Endodermal cell (in vitro differentiated cells): ENCODE results near the gene CTIF. TPM values are rescaled to one million over a fixed set of nuclear protein-coding genes. Genes with fewer than 3 reads are reported as not detected.
A peak's percentile ranks its signal among the peaks of the same experiment; 100 is the strongest.

Experiments
- DNase-seq: peaks from one replicate; pipeline ENCODE4 v3.0.0-alpha.2; 2017
- H3K27ac ChIP-seq: 2 replicates; pipeline ENCODE4 v1.5.1; 2013; ENCODE audit warnings: mild to moderate bottlenecking, low read depth, low read length, moderate library complexity
- H3K27me3 ChIP-seq: 2 replicates; pipeline ENCODE4 v1.6.1; 2013; ENCODE audit warnings: mild to moderate bottlenecking, low read length, moderate library complexity; ENCODE audit not compliant: insufficient read depth, control insufficient read depth, poor library complexity, severe bottlenecking
- H3K36me3 ChIP-seq: 2 replicates; pipeline ENCODE4 v1.7.0; 2013; ENCODE audit warnings: mild to moderate bottlenecking, low read length, moderate library complexity; ENCODE audit not compliant: control insufficient read depth, insufficient read depth
- H3K4me1 ChIP-seq: one replicate; pipeline ENCODE4 v1.7.0; 2013; ENCODE audit warnings: low read length; ENCODE audit not compliant: control insufficient read depth, insufficient read depth
- H3K4me3 ChIP-seq: 2 replicates; pipeline ENCODE4 v1.5.1; 2013; ENCODE audit warnings: mild to moderate bottlenecking, low read length, moderate library complexity
- H3K9ac ChIP-seq: 2 replicates; pipeline ENCODE4 v1.6.1; 2013; ENCODE audit warnings: mild to moderate bottlenecking, low read length, moderate library complexity; ENCODE audit not compliant: poor library complexity, severe bottlenecking; ENCODE audit errors: extremely low read depth
- H3K9me3 ChIP-seq: 2 replicates; pipeline ENCODE4 v1.6.1; 2013; ENCODE audit warnings: mild to moderate bottlenecking, low read length, moderate library complexity; ENCODE audit not compliant: control insufficient read depth
- H3K27ac Mint-ChIP-seq: 2 replicates; pipeline ENCODE4 v1.8.0; 2020; ENCODE audit warnings: mixed read lengths
- H3K27me3 Mint-ChIP-seq: 2 replicates; pipeline ENCODE4 v1.8.0; 2021; ENCODE audit warnings: mild to moderate bottlenecking, mixed read lengths; ENCODE audit not compliant: insufficient read depth
- H3K36me3 Mint-ChIP-seq: 2 replicates; pipeline ENCODE4 v1.8.0; 2020; ENCODE audit warnings: low read depth, mixed read lengths
- H3K4me1 Mint-ChIP-seq: 2 replicates; pipeline ENCODE4 v1.8.0; 2020; ENCODE audit warnings: mixed read lengths
- H3K4me3 Mint-ChIP-seq: 2 replicates; pipeline ENCODE4 v1.8.0; 2020; ENCODE audit warnings: mild to moderate bottlenecking, moderate library complexity, mixed read lengths
- H3K9me3 Mint-ChIP-seq: 2 replicates; pipeline ENCODE4 v1.8.0; 2020; ENCODE audit warnings: mild to moderate bottlenecking, mixed read lengths
- WGBS, 2 experiments: methylation state at CpG; one replicate each; pipeline versions ENCODE4 v1.1.5 to v1.1.7; 2013; ENCODE audit warnings: missing lambda C conversion rate in 2 of 2, mixed read lengths in 1 of 2; ENCODE audit not compliant: insufficient coverage in 1 of 2, insufficient read length in 1 of 2; 5-methylcytosine and 5-hydroxymethylcytosine counted together
- total RNA-seq, 2 donors: library from RNA; stranded (reverse); fragmentation: NEBNext Ultra II Directional in 1 of 2; extraction: Animal tissue kit (Norgen Biotek cat#: 25700) in 1 of 2; gene quantifications; 2 replicates in 1 of 2; 3 replicates in 1 of 2; pipeline ENCODE4 v1.2.1, GENCODE V29; 2021
- TF ChIP-seq, protein P1 (sequence below): fragments of 200-600 bp; sonication (generic); conservative IDR thresholded peaks from 2 replicates; pipeline ENCODE4 v1.5.0; 2021; ENCODE audit warnings: antibody characterized with exemption, mild to moderate bottlenecking

Gene CTIF
- total RNA-seq, 2 donors from 2014 or later = 33.8 to 41.6 TPM

DNA sequence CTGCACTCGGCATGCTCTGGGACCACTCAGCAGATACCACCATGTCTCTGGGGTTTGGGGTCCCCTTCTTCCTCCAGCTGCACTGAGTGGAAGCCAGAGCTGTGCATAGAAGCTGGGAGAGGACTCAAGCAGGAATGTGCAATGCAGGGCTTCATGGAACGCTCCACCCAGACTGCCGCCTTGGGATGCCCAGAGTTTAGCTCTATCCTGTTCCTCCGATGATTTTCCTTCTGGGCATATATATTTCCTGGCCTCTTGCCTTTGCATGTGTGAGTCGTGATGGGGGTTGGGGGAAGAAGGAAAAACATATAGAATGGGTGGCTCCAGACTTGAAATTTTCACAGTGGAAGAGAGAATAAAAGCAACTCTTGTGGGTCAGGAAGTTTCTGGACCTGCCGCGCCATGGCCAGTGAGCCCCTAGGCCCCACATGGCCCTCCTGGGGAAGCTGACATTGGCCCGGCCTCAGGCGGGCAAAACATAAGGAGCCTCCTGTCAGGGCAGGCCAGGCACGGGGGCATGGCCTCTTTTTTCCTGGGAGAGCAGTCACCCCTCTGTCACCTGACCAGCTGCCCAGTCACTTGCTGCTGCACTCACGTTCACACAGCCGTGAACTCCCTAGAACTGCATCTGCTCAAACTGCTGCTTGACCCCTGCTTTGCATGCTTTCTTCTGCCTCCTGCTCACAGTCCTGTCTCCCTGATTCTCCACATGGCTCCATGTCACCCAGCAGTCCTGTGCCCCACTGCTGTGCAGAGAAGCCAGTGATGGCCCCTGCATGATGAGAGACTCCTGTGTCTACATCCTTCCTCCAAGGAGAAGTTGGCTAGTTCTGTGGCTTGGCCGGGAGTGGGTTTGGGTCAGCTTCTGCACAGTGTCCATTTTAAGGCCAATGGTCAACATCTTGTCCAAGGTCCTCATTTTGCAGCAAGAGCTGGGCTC is 197.8 kb downstream of the CTIF start:
- TF ChIP-seq, protein P1, sequence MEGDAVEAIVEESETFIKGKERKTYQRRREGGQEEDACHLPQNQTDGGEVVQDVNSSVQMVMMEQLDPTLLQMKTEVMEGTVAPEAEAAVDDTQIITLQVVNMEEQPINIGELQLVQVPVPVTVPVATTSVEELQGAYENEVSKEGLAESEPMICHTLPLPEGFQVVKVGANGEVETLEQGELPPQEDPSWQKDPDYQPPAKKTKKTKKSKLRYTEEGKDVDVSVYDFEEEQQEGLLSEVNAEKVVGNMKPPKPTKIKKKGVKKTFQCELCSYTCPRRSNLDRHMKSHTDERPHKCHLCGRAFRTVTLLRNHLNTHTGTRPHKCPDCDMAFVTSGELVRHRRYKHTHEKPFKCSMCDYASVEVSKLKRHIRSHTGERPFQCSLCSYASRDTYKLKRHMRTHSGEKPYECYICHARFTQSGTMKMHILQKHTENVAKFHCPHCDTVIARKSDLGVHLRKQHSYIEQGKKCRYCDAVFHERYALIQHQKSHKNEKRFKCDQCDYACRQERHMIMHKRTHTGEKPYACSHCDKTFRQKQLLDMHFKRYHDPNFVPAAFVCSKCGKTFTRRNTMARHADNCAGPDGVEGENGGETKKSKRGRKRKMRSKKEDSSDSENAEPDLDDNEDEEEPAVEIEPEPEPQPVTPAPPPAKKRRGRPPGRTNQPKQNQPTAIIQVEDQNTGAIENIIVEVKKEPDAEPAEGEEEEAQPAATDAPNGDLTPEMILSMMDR = no peak
- Histone ChIP-seq H3K4me3 (no peak overlapping the region), H3K9ac (no peak overlapping the region), H3K27ac (no peak overlapping the region), H3K4me1 (peaks cover 5% of the 10 kb centered on the region), H3K27me3 (no peaks in the 10 kb centered on the region), H3K9me3 (no peaks in the 10 kb centered on the region), H3K36me3 (no peaks in the 10 kb centered on the region)
- Mint-ChIP-seq H3K27me3 (no peaks in the 10 kb centered on the region), H3K27ac (peak overlapping the region; percentile 28), H3K9me3 (no peaks in the 10 kb centered on the region), H3K4me3 (no peak overlapping the region), H3K4me1 (peaks cover 21% of the 10 kb centered on the region), H3K36me3 (no peaks in the 10 kb centered on the region)
- no peak for DNase-seq
- 90 to 91% methylated on average over 7 to 13 of the region's 13 CpGs for WGBS, 2 experiments

DNA sequence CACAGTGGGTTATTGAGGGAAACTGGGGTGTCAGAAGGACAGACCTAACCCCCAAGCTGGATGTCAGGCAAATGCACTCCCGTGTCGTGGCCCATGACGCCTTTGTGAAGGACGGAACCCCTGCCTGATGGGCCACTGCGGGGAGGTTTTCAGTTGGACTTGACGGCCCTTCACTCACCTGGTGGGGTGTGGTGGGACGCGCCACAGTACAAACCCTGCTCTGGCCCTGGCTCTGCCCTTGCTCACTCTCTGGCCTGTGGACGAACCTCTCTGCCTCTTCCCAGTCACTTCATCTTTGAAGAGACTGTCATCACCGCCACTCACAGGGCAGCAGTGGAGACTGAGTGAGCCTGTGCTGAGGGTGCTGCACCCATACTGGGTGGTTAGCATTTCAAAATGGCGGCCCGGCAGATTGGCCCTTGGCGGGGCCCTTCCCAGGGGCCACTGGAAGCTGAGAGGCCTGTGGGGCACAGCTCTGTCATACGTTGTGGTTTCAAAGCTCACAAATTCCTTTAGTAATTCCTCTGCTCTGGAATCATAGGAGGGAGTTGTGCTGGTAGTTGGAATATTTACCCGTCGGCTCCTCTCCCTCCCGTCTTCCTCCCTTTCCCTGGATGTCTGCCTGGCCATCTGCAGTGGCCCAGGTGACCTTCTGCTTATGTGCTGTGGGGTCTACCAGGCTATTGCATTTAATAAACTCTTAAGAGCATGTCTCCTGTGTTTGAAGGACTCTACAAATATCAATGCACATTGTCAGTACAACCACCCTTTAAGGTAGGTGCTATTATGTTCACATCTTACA is 200.6 kb downstream of the CTIF start:
- TF ChIP-seq, protein P1 = no peak
- Mint-ChIP-seq H3K27ac (no peak overlapping the region), H3K4me1 (peaks cover 5% of the 10 kb centered on the region), H3K27me3 (no peaks in the 10 kb centered on the region), H3K36me3 (no peaks in the 10 kb centered on the region), H3K4me3 (no peak overlapping the region), H3K9me3 (no peaks in the 10 kb centered on the region)
- DNase-seq = no peak
- no peaks in the 10 kb centered on the region for H3K4me1 ChIP-seq
- no peaks in the 10 kb centered on the region for H3K9me3 ChIP-seq
- H3K27me3 ChIP-seq = no peaks in the 10 kb centered on the region
- 89 to 97% methylated on average over 7 to 17 of the region's 17 CpGs for WGBS, 2 experiments
- no peak overlapping the region for H3K27ac ChIP-seq
- no peak overlapping the region for H3K4me3 ChIP-seq
- no peak overlapping the region for H3K9ac ChIP-seq
- no peaks in the 10 kb centered on the region for H3K36me3 ChIP-seq

DNA sequence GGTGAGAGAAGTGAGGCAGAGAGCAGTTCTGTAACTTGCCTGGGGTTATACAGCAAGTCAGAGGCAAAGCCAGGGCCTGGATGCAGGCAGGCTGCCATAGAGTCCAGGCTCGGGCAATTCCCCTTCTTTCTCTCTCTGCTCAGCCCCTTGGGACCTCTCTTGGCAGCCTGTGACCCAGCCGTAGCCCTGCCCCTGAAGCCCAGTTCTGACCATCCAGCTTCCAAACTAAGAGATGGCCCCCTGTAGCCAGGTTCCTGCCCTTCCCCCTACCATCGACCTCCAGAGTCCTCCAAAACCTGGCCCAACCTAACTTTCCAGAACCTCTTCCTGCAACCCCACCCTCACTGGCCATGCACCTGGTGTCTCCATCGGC is 201.2 kb downstream of the CTIF start:
- H3K9me3 Mint-ChIP-seq = no peaks in the 10 kb centered on the region
- Histone ChIP-seq H3K27ac (no peak overlapping the region), H3K4me3 (no peak overlapping the region), H3K4me1 (no peaks in the 10 kb centered on the region), H3K36me3 (no peaks in the 10 kb centered on the region), H3K27me3 (no peaks in the 10 kb centered on the region), H3K9ac (no peak overlapping the region), H3K9me3 (no peaks in the 10 kb centered on the region)
- H3K4me3 Mint-ChIP-seq = no peak overlapping the region
- TF ChIP-seq, protein P1 = no peak
- no peaks in the 10 kb centered on the region for H3K27me3 Mint-ChIP-seq
- WGBS, 2 experiments = 87 to 95% methylated on average over 3 to 4 of the region's 4 CpGs
- peaks cover 3% of the 10 kb centered on the region for H3K4me1 Mint-ChIP-seq
- peak overlapping the region; percentile 67 for H3K27ac Mint-ChIP-seq
- no peak for DNase-seq
- H3K36me3 Mint-ChIP-seq = no peaks in the 10 kb centered on the region
